GM18508 (cell line): ENCODE measurements around the gene CD276.

Experiments used
- ATAC-seq: cut with Tn5 transposase; IDR thresholded peaks from one replicate; pipeline ENCODE4 v1.9.1; 2021; ENCODE audit warnings: moderate number of reproducible peaks; ENCODE audit not compliant: insufficient read depth, unreplicated experiment

The CD276 gene

DNA sequence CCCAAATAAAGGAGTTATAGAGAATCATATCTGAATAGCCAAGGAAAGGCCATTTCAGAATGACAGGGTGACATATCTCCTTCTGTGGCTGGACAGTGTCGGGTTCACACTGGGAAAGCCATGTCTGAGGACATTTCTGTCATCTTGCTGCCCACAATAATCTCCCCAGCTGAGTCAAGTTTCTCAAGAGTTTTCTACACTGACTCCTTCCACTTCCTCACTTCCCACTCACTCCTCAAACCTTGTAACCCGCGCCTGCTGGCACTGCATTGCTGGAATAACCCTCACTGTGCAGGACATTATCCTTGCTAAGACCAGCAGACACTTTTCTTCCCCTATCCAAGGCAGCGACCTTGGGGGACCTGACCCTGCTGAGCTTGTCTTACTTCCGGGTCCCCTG lies 74.3 kb downstream of the CD276 start:
- ATAC-seq, result no peak

DNA sequence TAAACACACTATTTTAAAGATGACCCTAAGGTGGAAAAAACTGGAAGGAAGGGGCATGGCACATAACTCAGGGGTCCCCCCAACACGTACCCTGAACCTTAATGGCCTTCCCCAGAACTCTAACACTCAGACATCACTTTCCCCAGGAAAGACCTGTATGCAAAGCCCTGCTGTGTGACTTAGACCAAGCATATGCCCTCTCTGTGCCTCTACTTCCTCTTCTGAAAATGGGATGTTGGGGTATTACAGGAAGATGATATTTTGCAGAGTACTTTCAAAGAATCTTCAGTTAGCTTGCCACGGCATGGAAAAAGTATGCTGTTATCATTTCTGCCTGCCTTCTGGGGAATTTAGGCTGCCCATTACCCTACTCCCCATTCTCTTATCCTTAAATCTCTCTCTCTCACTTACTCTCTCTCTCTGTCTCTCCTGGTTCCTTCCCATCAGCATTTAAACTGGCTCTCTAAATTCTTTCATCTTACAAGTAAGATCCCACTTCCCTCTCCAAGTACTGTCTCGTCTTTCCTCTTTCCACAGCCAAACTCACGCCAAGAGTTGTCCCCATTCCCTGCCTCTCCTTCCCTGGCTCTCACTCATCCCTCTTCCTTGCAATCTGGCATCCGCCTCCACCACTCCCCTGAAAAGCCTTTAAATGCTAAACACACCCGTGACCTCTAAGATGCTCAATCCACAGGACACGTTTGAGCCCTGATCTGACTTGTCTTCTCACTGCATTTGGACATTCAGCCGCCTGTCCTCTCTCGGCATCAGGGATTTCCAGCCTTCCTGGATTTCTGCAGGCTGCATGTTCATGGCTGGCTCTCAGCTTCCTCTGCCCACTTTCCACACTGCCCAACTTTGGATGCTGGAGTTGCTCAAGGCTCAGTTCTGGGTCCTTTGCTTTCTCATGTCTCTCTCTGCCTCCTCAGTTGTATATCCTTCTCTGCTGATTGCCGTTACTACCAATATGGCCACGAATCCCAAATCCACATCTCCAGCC lies 76.4 kb downstream of the CD276 start:
- ATAC-seq, result no peak

DNA sequence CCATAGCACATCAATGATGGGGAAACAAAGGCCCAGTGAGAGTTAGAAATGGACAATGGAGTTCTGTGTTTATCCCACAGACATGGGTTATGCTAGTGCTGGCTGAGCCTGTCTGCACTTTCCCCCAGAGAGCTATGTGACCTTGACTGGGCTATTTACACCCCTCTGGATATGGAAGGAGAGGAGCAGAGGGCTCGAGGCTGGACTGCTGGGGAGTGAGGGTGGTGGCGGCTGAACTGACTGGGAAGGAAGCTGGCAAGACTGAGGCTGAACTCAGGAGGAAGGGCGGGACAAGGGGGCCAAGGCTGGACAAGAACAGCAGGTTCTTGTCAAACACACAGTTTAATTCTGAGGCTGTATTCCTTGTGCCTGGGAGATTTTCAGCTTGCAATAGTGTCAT lies 79.7 kb downstream of the CD276 start:
- no peak for ATAC-seq
